ENCODE results near the gene DIS3L2.
A peak's percentile ranks its signal among the peaks of the same experiment; 100 is the strongest.

DIS3L2 gene

DNA sequence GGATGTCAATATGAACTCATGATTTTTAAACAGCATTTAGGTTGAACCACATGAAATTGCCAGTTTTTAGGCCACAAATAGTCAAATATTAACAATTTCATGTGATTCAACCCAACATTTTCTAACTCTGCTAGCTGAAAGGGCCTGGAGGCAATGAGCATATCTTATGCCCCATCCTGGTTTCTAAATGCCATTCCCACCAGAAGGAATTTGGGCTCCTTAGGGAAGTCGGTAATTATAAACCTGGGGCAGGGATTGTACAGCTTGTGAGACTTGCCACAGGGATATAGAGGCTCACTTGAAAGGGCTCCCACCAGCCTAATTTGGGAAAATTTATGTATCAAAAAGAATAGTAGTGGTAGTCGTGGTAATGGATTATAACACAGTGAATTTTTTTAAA, 238.7 kb downstream of the DIS3L2 start:
- DNase-seq: no peak

DNA sequence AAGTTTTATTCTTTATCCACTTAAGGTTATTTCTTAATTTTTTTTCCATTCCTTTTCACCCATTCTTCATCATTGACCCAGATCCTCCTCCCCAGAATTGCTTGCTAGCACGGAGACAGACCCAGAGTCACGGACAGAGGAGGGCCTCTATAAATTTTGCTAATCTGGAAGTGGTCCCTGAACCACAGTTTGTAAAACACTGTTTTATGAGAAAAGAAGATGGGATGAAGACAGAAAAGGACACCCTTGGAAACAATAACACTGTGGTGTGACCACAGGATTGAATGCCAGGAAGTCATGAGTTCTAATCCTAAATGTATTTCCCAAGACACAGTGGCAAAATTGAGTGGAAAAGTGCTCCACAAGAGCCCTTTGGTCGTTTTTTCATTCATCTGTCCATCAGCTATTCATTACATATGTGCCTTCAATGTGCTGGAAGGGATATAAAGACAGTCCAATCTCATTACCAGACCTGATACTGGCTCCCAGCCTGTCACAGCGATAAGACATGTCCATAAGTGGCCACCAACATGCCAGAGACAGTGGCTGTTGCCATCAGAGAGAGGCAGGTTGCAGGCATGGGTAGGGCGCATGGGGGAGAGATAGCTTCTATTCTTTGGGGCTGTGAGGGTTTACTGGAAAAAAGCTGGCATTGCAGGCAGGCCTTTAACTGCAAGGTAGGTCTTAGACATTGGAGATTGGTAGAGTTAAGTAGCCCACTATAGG, 241.8 kb downstream of the DIS3L2 start:
- DNase-seq: no peak

DNA sequence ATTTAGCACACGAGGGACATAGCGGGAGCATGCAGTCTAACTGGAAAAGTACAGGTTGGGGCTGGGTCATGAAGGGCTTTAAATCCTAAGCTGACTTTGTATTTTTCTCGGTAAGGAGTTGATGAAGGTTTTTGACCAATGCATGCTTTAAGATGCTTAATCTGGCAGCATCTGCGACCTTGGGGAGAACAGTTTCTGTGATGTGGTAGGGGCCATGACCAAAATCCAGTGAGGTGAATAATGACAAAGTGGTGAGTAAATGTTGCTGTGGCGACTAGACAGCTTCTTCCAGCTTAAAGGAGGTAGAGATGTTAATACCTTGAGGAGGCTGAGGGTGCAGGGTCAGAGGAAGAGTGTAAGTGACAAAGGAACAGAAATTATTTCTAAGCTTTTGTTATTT, 242.4 kb downstream of the DIS3L2 start:
- DNase-seq: peak; percentile 26

DNA sequence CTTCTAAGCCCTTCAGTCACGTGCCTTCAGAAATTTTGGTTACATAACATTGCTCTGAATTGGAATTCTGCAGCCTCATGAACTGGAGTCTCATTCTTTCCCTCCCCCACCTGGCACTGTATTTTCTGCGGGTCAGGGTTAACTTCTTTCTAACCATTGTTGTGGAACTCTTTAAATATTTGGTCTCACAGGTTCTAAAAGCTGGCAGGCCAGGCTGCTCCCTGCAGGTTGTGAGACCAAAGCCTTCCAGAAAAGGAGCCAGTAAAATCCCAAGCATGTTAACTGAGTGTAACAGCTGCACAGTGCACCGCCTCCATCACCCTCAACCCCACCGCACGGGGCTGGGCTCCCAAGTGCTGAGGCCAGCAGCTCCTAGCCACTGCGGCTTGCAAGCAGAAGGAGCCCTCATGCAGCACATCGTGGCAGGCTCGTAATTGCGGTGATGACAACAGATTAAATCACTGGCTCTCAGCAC, 243.0 kb downstream of the DIS3L2 start:
- DNase-seq: peak; percentile 47

DNA sequence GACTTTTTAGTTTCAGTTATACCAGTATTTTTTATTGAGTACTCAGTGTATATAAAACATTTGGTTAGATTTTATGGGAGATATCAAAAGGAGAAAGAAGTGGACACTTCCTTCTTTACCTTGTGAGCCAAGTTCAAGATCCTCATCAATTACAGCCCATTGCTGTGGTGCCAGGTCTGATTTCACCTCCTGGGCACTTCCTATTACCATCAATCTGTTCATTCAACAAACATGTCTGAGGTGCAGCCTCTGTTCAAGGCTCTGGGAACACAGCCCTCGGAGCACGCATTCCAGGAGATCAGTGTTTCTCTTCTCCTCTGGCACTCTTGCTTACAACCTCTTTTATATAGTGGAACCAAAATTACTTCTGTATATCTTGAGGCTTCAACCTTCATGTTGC, 245.7 kb downstream of the DIS3L2 start:
- DNase-seq: no peak

DNA sequence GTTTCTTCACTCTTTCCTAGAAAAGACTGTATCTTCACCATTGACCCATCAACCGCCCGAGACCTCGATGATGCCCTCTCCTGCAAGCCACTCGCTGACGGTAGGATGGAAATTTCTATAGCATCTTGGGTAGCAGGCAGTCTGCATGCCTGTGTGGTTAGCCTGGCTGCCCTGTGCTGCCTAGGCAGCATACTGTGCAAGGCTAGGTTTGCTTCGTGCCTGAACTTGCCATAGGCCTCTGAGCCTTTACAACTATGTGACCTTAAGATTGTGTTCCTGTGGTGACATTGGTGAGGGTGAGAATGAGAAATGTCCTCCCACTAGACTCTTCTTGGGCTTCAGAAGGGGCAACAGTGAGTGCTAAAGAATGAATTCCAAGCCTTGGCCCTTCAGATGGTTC, 248.8 kb downstream of the DIS3L2 start:
- DNase-seq: no peak

DNA sequence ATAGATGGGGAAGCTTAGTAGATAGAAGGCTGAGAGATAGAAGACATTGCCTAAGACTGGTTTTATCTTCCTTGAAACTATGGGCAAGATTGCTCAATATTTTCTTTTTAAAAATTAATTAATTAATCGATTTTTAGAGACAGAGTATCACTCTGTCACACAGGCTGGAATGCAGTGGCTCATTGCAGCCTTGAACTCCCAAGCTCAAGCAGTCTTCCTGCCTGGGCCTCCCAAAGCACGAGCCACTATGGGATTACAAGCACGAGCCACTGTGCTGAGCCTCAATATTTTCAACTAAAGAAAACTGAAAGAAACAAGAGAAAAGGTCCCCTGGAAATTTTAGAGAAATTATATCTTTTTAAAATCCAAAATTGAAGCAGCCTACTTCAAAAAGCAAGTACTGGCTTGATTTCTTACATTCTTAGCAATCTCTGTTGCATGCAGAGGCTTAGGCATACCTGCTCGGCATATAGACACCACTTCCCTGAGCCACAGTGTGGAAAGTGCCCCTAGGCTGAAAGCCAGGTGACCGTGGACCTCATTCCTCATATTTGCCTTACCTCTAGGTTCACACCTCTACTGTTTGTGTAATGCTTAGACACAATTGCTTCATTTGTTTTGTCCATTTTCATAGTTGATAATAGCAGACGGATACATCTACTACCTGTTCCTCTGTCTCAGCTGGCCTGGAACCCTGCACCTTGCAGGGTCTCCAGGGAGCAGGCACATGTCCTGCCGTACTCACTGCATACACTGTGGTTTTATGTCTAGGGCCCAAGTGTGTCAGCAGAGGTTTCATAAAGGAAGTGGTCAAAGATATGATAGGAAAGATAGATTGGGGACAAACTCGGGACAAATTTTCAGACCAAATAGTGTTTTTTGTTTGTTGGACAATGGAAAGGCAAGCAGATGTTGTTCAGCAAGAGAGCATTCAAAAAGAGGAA, 250.5 kb downstream of the DIS3L2 start:
- DNase-seq: no peak

DNA sequence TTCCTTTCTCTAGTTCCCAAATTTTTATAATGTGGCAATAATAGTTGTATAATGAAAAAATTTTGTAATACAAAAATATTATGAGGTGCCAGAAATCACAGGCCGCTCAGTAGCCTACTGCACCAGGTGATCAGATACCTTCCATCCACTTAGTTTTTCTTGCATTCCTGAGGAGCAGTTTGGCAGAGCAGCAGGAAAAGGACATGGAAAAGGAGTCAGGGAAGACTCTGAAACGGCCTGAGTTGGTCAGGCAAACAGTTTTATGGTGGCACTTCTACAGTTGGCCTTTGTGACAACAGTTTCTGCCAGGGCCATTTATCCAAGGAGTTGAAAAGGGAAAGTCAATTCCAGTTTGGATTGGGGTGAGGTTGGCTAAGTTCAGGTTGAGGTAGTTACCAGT, 251.7 kb downstream of the DIS3L2 start:
- DNase-seq: no peak

DNA sequence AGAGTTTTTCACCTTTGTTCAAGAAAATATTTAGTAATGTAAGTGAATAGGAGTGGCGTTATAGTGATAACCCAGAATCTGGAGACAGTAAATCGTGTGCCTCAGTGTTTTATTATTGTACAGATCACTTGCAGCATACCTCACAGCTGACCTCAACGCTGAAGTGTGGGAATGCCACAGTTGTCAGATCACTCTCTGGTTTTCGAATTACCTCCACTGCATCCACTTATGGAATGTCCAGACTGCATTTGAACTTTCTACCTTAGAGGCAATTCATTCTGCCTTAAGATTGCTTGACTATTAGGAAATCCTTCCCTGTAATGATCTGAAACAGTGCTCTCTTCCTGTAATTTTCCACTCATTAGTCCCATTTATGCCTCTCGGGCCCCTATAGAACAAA, 252.5 kb downstream of the DIS3L2 start:
- peak; percentile 30 for DNase-seq

DNA sequence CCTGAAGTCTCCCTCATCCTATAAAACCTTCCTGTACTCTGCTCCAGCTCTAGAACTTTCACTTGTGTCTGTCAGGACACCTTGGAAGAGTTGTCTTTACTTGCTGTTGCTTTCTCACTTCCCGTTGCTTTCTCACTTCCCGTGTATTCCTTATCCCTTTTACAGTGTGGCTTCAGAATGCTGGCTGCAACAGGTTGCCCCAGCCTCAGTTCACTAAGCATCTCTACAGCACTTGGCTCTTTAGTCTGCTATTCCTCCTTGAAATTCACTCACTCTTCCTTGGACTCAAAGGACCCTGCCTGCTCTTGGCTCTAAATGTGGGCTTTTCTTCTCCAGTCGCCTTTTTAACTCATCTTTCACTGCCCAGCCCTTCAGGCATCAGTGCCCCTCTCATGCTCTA, 254.5 kb downstream of the DIS3L2 start:
- DNase-seq: no peak

DNA sequence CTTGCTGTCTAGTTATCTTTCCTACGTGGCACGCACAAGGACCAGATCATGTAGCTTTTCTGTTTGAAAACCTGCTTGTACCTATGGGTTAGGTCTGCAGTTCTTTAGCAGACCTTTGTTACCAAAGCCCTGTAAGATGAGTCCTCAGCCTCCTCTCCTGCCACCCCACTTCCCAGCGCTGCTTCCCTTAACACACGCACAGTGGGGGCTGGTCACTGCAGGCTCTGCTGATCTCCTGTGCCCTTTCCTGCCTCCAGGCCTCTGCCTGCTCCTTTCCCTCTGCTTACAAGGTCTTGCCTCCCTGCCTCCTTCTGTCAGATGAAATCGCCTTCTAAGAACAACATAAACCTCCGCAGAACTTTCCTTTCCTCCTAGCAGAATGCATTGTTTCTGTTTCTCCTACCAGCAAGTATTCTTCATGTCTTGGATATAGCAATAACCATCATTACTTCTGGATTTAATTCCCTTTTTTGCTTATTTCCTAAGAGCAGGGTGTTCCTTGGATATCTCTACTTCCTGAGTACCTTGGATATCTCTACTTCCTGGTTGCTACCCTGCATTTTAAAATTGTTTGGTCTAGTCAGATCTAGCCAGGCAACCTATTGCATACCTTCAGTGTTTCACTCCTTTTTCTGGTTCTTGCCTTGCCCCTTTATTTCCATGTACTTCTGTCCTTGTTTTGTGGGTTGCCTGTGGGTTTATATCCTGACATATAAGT, 257.4 kb downstream of the DIS3L2 start:
- DNase-seq: no peak

DNA sequence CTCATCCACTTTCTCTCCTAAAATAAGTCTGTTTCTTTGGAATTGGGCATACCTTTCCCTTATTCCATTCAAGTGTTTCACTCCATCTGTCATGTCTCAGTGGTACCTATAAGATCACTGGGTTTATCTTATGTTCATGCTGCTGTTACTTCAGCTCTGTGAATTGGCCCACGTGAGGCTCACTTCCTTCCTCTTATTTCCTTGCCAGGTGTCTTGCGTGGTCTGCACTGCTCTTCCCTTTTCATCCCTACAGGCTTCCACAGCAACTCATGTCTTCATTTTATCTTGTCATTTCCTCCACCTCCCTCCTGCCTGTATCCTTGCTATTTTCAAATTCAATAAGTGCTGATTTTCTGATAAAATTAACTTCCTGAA, 258.0 kb downstream of the DIS3L2 start:
- DNase-seq: no peak

DNA sequence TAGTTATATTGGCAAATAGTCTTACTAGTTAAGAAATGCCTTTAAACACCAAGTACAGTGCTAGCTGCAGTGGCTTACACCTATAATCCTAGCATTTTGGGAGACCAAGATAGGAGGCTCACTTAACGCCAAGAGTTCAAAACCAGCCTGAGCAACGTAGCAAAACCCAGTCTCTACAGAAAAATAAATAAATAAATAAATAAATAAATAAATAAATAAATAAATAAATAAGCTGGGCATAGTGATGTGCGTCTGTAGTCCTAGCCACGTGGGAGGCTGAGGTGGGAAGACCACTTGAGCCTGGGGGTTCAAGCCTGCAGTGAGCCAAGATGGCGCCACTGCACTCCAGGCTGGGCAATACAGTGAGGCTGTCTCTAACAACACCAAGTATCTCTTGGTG, 258.4 kb downstream of the DIS3L2 start:
- DNase-seq: no peak

DNA sequence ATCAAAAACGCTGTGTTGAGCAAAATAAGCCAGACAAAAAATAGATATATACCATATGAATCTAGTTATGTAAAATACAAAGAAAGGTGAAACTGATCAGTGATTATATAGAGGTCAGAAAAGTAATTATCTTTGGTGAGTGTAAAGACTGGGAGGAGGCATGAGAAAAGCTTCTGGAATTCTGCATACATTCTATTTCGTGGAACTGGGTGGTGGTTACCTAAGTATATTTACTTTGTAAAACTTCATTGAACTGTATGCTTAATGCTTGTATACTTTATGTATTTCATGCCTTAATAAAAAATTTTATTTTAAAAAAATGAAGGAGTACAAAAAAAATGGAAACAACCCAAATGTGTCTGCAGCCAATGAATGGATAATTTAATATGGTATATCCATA, 263.9 kb downstream of the DIS3L2 start:
- no peak for DNase-seq

DNA sequence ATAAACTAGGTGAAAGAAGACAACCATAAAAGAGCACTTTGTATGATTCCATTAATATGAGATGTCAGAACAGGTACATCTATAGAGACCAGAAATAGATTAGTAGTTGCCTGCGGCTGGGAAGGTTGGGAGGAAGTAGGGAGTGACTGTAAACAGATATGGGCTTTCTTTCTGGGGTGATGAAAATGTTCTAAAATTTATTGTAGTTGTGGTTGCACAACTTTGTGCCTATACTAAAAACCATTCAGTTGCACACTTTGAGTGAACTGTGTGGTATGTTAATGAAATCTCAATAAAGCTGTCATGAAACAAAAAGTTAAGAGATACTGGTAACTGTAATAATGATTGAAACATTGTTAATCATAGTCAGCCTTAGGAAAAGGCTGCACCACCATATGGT, 264.4 kb downstream of the DIS3L2 start:
- no peak for DNase-seq

DNA sequence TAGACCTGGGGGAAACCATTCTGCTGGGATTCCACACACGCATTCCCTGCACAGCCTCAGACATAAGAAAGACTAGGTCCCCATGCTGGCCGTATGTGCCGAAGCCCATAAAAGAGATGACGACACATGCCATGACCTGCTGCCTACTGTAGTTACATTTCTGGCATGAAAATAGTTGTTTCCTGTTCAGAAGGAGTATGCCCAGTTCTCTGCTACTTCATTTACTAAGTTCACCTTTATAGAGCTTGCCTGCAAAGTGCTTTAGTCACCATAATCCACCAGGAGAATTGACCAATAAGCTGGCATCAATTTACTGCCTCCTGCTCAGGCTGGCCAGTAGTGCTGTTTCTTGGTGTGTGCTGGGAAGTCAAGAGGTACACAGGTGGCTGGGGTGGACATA, 266.8 kb downstream of the DIS3L2 start:
- no peak for DNase-seq

DNA sequence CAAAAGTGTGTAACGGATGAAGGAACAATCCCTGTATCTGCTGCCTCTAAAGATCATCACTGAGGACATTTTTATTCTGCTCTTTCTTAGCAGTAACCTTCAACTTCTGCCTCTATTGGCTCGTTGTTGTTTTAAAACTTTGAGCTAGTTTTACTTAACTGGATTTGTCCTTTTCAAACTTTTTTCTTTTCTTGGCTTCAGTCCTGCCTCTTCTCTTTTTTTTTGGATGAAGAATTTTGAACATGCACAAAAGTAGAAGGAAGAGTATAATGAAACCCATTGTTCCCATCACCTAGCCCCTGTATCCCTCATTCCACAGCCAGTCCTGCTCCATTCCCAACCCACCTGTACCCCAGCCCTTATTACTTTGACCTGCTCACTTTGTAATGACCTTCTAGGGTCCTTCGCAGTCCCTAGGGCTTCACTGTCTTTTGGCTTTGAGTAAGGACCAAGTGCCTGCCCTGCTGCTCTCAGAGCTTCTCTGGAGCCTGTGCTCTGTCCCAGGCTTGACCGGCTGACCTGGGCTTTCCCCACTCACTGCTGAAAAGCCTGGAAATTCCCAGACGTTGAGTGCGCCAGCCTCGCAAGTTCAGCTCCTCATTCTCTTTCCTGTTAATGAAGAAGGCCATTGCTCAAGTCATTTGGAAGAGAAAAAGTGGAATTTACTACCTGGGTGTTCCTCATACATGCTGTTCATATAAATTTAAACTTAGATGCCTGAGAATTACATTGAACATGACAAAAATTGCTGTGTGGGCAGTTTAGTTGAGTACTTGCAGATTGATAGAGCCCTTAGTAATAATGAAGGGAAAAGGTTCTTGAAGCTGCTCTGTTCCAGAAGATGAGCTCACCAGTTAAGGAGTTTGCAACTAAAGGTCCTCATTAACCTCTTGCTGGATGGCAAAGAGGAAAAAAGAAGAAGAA, 267.7 kb downstream of the DIS3L2 start:
- DNase-seq: peak; percentile 30

DNA sequence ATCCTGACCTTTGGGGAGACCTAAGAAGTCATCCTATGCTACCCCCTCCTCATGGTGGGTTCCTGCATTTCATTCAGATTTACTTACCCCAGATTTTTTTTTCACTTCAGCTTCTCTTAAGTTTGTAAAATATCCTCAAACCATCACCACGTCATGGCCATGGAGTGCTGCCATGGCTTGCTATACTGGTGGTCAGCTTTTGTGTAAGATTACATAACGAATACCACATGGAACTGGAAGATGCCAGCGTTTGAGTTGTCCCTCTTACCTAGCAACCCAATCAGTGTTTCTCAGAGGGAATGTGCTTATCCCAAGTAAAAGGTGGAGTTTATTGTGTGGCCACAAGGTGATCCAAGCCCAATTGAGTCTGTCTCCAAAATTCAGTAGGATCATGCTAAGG, 268.4 kb downstream of the DIS3L2 start:
- DNase-seq: peak; percentile 20

DNA sequence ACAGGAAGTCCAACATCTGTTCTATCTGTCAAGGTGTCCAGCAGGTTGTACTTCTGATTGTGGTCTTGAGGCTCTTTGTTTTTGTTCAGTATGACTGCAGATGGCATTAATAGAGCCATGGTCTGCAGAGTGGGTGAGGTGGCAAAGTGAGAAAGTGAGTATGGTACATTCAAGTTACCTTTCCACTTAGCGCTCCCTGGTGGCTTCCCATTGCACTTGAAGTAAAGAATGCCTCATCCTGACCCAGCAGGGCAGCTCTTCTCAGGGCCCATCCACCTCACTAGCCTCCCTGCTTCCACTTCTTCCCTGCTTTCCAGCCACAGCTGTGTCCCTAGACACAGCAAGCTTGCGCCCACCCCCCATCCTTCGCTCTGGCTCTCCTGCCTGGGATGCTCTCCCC, 269.0 kb downstream of the DIS3L2 start:
- no peak for DNase-seq

DNA sequence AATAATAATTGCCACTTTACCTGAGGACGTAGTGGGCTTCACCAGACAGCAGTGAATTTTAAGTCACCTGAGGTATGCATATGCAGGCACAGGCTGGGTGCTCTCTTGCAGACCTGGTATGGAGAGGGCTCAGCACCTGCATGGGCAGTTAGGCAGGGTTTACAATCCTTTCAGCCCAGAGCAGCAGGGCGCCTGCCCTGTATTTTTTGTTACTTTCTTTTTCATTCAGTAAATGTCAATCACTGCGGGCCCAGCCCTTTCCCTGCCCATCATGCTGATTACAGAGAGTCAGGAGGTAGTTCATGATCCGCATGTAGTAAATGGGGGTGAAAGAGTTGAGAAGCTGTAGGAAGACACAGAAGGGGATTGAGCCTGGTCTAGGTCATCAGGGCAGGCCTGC, 270.0 kb downstream of the DIS3L2 start:
- no peak for DNase-seq

DNA sequence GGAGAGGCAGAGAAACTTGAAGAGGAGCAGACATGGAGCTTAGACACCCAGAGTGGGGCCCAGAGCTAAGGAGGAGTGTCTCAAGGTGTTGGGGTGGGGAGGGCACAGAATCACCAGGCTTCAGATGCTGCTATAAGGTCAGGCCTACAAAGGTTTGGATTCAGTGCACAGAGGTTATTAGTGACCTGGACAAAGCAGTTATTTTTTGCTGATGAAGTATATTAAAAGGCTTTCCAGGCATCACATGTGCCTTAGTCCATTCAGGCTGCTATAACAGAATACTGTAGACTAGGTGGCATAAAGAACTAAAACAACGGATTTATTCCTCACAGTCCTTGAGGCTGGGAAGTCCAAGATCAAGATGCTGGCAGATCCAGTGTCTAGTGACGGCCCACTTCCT, 271.4 kb downstream of the DIS3L2 start:
- DNase-seq: no peak

DNA sequence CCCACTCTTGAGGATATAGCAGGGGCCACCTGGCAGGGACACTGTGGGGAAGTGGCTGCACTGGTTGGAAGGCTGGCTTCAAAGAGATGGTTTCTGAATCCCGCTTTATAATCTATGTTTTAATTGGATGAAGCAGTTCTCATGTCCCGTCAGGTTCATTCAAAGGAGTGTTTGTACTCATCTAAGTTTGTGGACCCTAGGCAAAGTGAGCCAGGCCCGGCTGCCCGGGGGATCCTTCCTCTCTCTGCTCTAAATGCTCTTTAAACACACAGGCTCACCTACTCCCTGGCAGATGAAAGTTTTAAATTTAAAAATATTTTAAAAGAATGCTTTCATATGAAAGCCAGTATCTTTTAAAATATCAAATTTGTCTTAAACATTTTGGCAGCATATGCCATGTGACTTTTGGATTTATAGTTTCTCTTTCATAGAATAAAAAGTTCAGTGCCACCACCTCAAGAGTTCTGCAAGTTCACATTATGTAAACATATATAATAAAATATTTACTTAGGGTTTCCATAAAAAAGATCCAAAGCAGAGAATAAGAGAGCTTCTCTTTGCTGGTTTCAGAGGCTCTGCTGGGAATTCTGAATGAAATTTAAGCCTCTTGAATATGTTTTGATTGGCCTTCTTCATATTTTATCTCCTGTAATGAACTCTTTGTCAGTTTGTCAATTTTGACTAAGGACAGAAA, 273.6 kb downstream of the DIS3L2 start:
- DNase-seq: no peak
